ENCODE results near the gene KLHL14. TPM values are rescaled to one million over a fixed set of nuclear protein-coding genes. Genes with fewer than 3 reads are reported as not detected.

KLHL14 gene
- total RNA-seq, result 1 to 10 TPM in 1 of 2 donors, under 1 TPM in 1; 0.31 to 2.2 TPM
- under 1 TPM; 0.16 to 0.21 TPM for polyA plus RNA-seq
- long read RNA-seq, donor 1, result 0 reads
- long read RNA-seq, donor 2, result 0 reads
- long read RNA-seq, donor 3, result 0 reads
- long read RNA-seq, donor 4, result 0 reads
- long read RNA-seq, donor 5, result 0 reads

- peak in 2 of 3 donors; percentile 18 to 22 for DNase-seq
These were observed at the start of gene KLHL14 for GRCh38 chr18:32772581-32773381. Gene KLHL14 (minus strand): TSS chr18:32773023. CDS start chr18:32770591, 2,432 bp downstream.

DNA sequence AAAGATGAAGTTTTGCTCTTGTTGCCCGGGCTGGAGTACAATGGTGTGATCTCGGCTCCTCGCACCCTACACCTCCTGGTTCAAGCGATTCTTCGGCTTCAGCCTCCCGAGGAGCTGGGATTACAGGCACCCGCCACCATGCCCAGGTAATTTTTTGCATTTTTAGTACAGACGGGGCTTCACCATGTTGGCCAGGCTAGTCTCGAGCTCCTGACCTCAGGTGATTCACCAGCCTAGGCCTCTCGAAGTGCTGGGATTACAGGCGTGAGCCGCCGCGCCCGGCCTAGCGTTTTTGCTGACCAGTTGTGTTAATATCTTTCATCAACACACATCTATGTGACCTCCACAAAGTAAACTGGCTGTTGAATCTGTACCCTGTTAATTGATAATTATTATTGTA is 49.4 kb upstream of the KLHL14 start:
- Histone ChIP-seq H3K36me3 (ENCODE audit: control insufficient read depth in 4 of 4, insufficient read depth in 4 of 4, low read length in 4 of 4) (no peaks in the 10 kb centered on the region), H3K4me3 (no peak overlapping the region), H3K9ac (ENCODE audit: insufficient read depth in 1 of 2, low read length in 2 of 2) (no peak overlapping the region), H3K27ac (ENCODE audit: low read depth in 1 of 2, low read length in 1 of 2) (no peak overlapping the region), H3K4me1 (ENCODE audit: control insufficient read depth in 5 of 5, insufficient read depth in 5 of 5, low read length in 5 of 5) (no peaks in the 10 kb centered on the region), H3K9me3 (ENCODE audit: control insufficient read depth in 4 of 4, insufficient read depth in 3 of 4, low read length in 3 of 4) (no peaks in the 10 kb centered on the region), H3K27me3 (ENCODE audit: control insufficient read depth in 3 of 3, insufficient read depth in 3 of 3, low read length in 2 of 3) (no peaks in the 10 kb centered on the region)
- no peak for ATAC-seq (ENCODE audit: insufficient read depth, low FRiP score)
- WGBS, 2 donors, result 88 to 92% methylated on average over 16 of the region's 16 CpGs
- DNase-seq, result no peak
- TF ChIP-seq, protein P1, sequence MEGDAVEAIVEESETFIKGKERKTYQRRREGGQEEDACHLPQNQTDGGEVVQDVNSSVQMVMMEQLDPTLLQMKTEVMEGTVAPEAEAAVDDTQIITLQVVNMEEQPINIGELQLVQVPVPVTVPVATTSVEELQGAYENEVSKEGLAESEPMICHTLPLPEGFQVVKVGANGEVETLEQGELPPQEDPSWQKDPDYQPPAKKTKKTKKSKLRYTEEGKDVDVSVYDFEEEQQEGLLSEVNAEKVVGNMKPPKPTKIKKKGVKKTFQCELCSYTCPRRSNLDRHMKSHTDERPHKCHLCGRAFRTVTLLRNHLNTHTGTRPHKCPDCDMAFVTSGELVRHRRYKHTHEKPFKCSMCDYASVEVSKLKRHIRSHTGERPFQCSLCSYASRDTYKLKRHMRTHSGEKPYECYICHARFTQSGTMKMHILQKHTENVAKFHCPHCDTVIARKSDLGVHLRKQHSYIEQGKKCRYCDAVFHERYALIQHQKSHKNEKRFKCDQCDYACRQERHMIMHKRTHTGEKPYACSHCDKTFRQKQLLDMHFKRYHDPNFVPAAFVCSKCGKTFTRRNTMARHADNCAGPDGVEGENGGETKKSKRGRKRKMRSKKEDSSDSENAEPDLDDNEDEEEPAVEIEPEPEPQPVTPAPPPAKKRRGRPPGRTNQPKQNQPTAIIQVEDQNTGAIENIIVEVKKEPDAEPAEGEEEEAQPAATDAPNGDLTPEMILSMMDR (IDR thresholded peaks at IDR 0.05; ENCODE audit: control extremely low read depth, extremely low read depth), result no peak

More at GRCh38 chr18:32772581-32773381, at the start of gene KLHL14:
- Histone ChIP-seq H3K9me3 (ENCODE audit: control insufficient read depth in 4 of 4, insufficient read depth in 3 of 4, low read length in 3 of 4) (peaks cover 0 to 4% (median 0%) of the 10 kb centered on the region in 4 donors), H3K4me1 (ENCODE audit: control insufficient read depth in 5 of 5, insufficient read depth in 5 of 5, low read length in 5 of 5) (peaks cover 0 to 20% (median 6%) of the 10 kb centered on the region in 5 donors), H3K27me3 (ENCODE audit: control insufficient read depth in 3 of 3, insufficient read depth in 3 of 3, low read length in 2 of 3) (peaks cover 0 to 51% (median 29%) of the 10 kb centered on the region in 3 donors), H3K27ac (ENCODE audit: low read depth in 1 of 2, low read length in 1 of 2) (no peak within 1 kb of the TSS), H3K4me3 (no peak within 1 kb of the TSS), H3K9ac (ENCODE audit: insufficient read depth in 1 of 2, low read length in 2 of 2) (no peak within 1 kb of the TSS), H3K36me3 (ENCODE audit: control insufficient read depth in 4 of 4, insufficient read depth in 4 of 4, low read length in 4 of 4) (no peaks in the 10 kb centered on the region)
- ATAC-seq (ENCODE audit: insufficient read depth, low FRiP score), result no peak
- TF ChIP-seq, protein P1 (IDR thresholded peaks at IDR 0.05; ENCODE audit: control extremely low read depth, extremely low read depth), result no peak
- WGBS, 2 donors, result 33 to 39% methylated on average over 17 of the region's 17 CpGs

GRCh38 chr18:32815881-32816280 is 43.1 kb upstream of the KLHL14 start:
- Histone ChIP-seq H3K4me3 (no peak overlapping the region), H3K9me3 (ENCODE audit: control insufficient read depth in 4 of 4, insufficient read depth in 3 of 4, low read length in 3 of 4) (no peaks in the 10 kb centered on the region), H3K27me3 (ENCODE audit: control insufficient read depth in 3 of 3, insufficient read depth in 3 of 3, low read length in 2 of 3) (no peaks in the 10 kb centered on the region), H3K36me3 (ENCODE audit: control insufficient read depth in 4 of 4, insufficient read depth in 4 of 4, low read length in 4 of 4) (no peaks in the 10 kb centered on the region), H3K9ac (ENCODE audit: insufficient read depth in 1 of 2, low read length in 2 of 2) (no peak overlapping the region), H3K27ac (ENCODE audit: low read depth in 1 of 2, low read length in 1 of 2) (no peak overlapping the region), H3K4me1 (ENCODE audit: control insufficient read depth in 5 of 5, insufficient read depth in 5 of 5, low read length in 5 of 5) (no peaks in the 10 kb centered on the region)
- ATAC-seq (ENCODE audit: insufficient read depth, low FRiP score) (no peak), DNase-seq (no peak)
- TF ChIP-seq, protein P1 (IDR thresholded peaks at IDR 0.05; ENCODE audit: control extremely low read depth, extremely low read depth), result no peak
- WGBS, 2 donors, result 75 to 76% methylated on average over 3 of the region's 3 CpGs
